Activated naive CD4-positive, alpha-beta T cell treated with Interleukin-2 at 50 U/mL for 16 hours (primary cell): ENCODE data around the gene SKI.

Experiments used
- DNase-seq: peaks from one replicate; pipeline ENCODE4 v3.0.0-alpha.2; 2020

SKI gene

GRCh38 chr1:2298685-2299084 lies 70.6 kb downstream of the SKI start:
- no peak for DNase-seq

GRCh38 chr1:2299131-2299627 lies 71.1 kb downstream of the SKI start:
- DNase-seq, result no peak

GRCh38 chr1:2300004-2300771 lies 72.1 kb downstream of the SKI start:
- peak; percentile 82 for DNase-seq

- DNase-seq, result peak; percentile 84
Observed at GRCh38 chr1:2300851-2301606, 72.9 kb downstream of the SKI start.

- no peak for DNase-seq
Observed at GRCh38 chr1:2301607-2302291, 73.6 kb downstream of the SKI start.

GRCh38 chr1:2302292-2302925 lies 74.3 kb downstream of the SKI start:
- DNase-seq, result no peak

GRCh38 chr1:2303016-2303775 lies 75.1 kb downstream of the SKI start:
- DNase-seq, result no peak

GRCh38 chr1:2303781-2304180 lies 75.7 kb downstream of the SKI start:
- DNase-seq, result no peak

- no peak for DNase-seq
Observed at GRCh38 chr1:2304282-2304681, 76.2 kb downstream of the SKI start.

GRCh38 chr1:2304921-2305681 lies 77.0 kb downstream of the SKI start:
- no peak for DNase-seq

GRCh38 chr1:2306151-2306978 lies 78.2 kb downstream of the SKI start:
- no peak for DNase-seq

GRCh38 chr1:2307064-2307605 lies 79.0 kb downstream of the SKI start:
- DNase-seq, result no peak

- no peak for DNase-seq
Observed at GRCh38 chr1:2307972-2308371, 79.9 kb downstream of the SKI start.

- no peak for DNase-seq
Observed at GRCh38 chr1:2308844-2309243, 80.7 kb downstream of the SKI start.

GRCh38 chr1:2310332-2311183 lies 82.4 kb downstream of the SKI start:
- DNase-seq, result no peak

- peak; percentile 65 for DNase-seq
Observed at GRCh38 chr1:2311184-2312032, 83.3 kb downstream of the SKI start.

- DNase-seq, result no peak
Observed at GRCh38 chr1:2312160-2312514, 84.0 kb downstream of the SKI start.
